ENCODE results near the gene MTA1. TPM values are rescaled to one million over a fixed set of nuclear protein-coding genes. Genes with fewer than 3 reads are reported as not detected.

The MTA1 gene
- total and polyA plus RNA-seq, 7 experiments from 2014 or later = 2.8 to 132 (median 117) TPM

DNA sequence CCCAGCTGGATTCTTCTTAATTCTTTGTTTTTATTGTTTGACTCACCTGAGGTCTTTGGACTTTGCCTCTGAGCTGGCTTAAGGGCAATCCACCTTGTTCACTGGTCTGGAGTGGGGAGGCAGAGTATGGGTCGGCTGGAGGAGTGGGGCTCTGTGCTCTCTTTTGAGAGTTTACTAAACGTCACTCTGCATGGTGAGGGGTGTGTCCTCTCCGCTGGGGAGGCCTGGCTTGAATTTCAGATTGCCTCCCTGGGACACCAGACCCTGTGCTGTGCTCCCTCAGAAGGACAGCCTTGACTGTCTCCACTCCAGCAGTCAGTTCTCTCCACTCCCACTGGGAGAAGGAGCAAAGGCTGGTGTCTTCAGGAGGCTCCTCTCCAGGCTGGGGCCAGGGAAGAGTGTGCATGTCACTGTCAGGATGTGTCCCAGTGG is 1.9 kb upstream of the MTA1 start:
- Mint-ChIP-seq H3K4me1 (peaks cover 11 to 45% (median 26%) of the 10 kb centered on the region in 7 donors), H3K36me3 (no peaks in the 10 kb centered on the region), H3K27me3 (peaks cover 0 to 12% (median 6%) of the 10 kb centered on the region in 5 donors), H3K9me3 (no peaks in the 10 kb centered on the region), H3K4me3 (peak overlapping the region in 7 of 10 donors; percentile 10 to 84 (median 49)), H3K27ac (peak overlapping the region in 2 of 9 donors; percentile 14 to 51)
- Histone ChIP-seq H3K4me3 (ENCODE audit: low read length) (no peak overlapping the region), H3K4me1 (ENCODE audit: control insufficient read depth in 2 of 2, insufficient read depth in 2 of 2, low read length in 2 of 2) (peaks cover 17 to 23% of the 10 kb centered on the region in 2 donors), H3K27ac (ENCODE audit: low read depth, low read length) (no peak overlapping the region), H3K27me3 (ENCODE audit: control insufficient read depth in 2 of 2, insufficient read depth in 2 of 2, low read length in 2 of 2) (peaks cover 0 to 6% of the 10 kb centered on the region in 2 donors), H3K36me3 (ENCODE audit: control insufficient read depth in 2 of 3, insufficient read depth in 3 of 3, low read length in 3 of 3) (no peaks in the 10 kb centered on the region), H3K9me3 (ENCODE audit: control insufficient read depth in 2 of 3, low read length in 3 of 3) (no peaks in the 10 kb centered on the region)
- no peak for DNase-seq
- CTCF ChIA-PET = no interaction called here
- POLR2A ChIA-PET = interaction anchor here (0.6 to 1.2 kb wide), 2 partner anchors 14 to 18 kb away, joined by 3 read pairs; no protein-coding TSS in a partner anchor
- intact Hi-C loops (cut with micrococcal nuclease) = loop anchor here (5.0 to 10.0 kb wide), 2 partner anchors 103 to 115 kb away; partner anchors contain the start of genes BRF1 (in 1 of the 2) and PACS2 (in 1 of the 2)
- no peak for ATAC-seq

- H3K36me3 ChIP-seq (ENCODE audit: control insufficient read depth in 2 of 3, insufficient read depth in 3 of 3, low read length in 3 of 3) = no peaks in the 10 kb centered on the region
- ChIA-PET POLR2A (interaction anchor here (1.2 kb wide), 1 partner anchor 15 kb away, joined by 3 read pairs; no protein-coding TSS in a partner anchor), CTCF (no interaction called here)
- H3K27me3 ChIP-seq (ENCODE audit: control insufficient read depth in 2 of 2, insufficient read depth in 2 of 2, low read length in 2 of 2) = peaks cover 0 to 3% of the 10 kb centered on the region in 2 donors
- H3K4me3 Mint-ChIP-seq = peak overlapping the region; percentile 42 to 84 (median 68)
- intact Hi-C loops (cut with micrococcal nuclease) = loop anchor here (1.0 to 10.0 kb wide), 4 partner anchors 20 to 116 kb away; partner anchors contain the start of genes BRF1 (in 1 of the 2), CRIP2 (in 1 of the 2), PACS2 (in 1 of the 2) and TEX22 (in 1 of the 2)
- H3K4me1 Mint-ChIP-seq = peaks cover 15 to 44% (median 27%) of the 10 kb centered on the region in 7 donors
- DNase-seq (no peak), ATAC-seq (no peak)
- peaks cover 17 to 23% of the 10 kb centered on the region in 2 donors for H3K4me1 ChIP-seq (ENCODE audit: control insufficient read depth in 2 of 2, insufficient read depth in 2 of 2, low read length in 2 of 2)
- peaks cover 0 to 4% (median 0%) of the 10 kb centered on the region in 5 donors for H3K27me3 Mint-ChIP-seq
- H3K27ac ChIP-seq (ENCODE audit: low read depth, low read length) = peak overlapping the region; percentile 70
- H3K4me3 ChIP-seq (ENCODE audit: low read length) = peak overlapping the region; percentile 65
- no peaks in the 10 kb centered on the region for H3K9me3 Mint-ChIP-seq
- peak overlapping the region in 6 of 9 donors; percentile 26 to 84 (median 53) for H3K27ac Mint-ChIP-seq
- peaks cover 0 to under 1% (median 0%) of the 10 kb centered on the region in 5 donors for H3K36me3 Mint-ChIP-seq
- H3K9me3 ChIP-seq (ENCODE audit: control insufficient read depth in 2 of 3, low read length in 3 of 3) = no peaks in the 10 kb centered on the region
Measured at GRCh38 chr14:105418269-105419194, 1.1 kb upstream of the MTA1 start.

DNA sequence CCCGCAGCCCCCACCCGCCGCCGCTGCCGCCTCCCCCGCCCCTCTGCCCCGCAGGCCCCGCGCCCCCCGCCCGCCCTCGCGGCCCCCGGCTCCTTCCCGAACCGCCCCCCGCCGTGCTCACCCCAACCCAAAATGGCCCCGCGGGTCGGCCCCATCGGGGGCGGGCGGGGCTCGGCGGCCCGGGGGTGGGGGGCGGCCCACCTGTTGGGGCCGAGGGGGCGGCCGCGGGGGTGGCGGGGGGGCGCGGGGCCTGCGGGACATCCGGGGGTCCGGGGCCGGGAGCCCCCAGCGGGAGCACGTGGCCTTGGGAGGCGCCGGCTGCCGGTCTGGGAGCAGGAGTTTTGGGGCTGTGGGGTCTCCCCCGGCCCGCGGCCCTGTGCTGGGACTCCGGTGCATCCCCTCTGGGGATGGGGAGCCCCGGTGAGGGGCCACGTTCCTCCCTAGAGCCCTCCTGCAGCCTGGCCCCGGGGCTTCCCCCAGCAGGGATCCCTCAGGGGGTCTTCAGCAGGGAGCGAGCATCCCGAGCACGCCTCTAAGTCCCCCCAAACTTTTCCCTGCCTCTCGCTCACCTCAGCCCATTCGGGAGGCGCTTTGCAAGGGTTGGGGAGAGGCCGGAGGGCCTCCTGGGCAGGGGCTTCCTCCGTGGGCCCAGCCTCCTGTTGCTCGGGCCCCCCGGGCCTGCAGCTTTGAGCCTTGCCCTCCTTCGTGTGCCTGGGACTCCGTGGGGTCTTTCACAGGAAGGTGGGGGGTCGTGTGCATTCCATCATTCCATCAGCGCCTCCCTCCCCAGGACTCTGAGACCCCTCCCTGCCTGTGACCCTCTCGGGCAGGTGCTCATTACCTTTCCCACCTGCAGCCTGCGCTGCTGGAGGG is 710 bp downstream of the MTA1 start:
- H3K27me3 ChIP-seq (ENCODE audit: control insufficient read depth in 2 of 2, insufficient read depth in 2 of 2, low read length in 2 of 2) = no peaks in the 10 kb centered on the region
- H3K4me1 ChIP-seq (ENCODE audit: control insufficient read depth in 2 of 2, insufficient read depth in 2 of 2, low read length in 2 of 2) = peaks cover 17 to 21% of the 10 kb centered on the region in 2 donors
- no peak for ATAC-seq
- H3K27ac ChIP-seq (ENCODE audit: low read depth, low read length) = peak overlapping the region; percentile 71
- Mint-ChIP-seq H3K9me3 (no peaks in the 10 kb centered on the region), H3K27me3 (no peaks in the 10 kb centered on the region), H3K4me3 (peak overlapping the region; percentile 69 to 93 (median 85)), H3K27ac (peak overlapping the region; percentile 59 to 94 (median 80)), H3K4me1 (peaks cover 15 to 43% (median 27%) of the 10 kb centered on the region in 7 donors), H3K36me3 (peaks cover 0 to 3% (median 0%) of the 10 kb centered on the region in 5 donors)
- peaks cover 0 to 4% (median 0%) of the 10 kb centered on the region in 3 experiments for H3K36me3 ChIP-seq (ENCODE audit: control insufficient read depth in 2 of 3, insufficient read depth in 3 of 3, low read length in 3 of 3)
- peak overlapping the region; percentile 62 for H3K4me3 ChIP-seq (ENCODE audit: low read length)
- H3K9me3 ChIP-seq (ENCODE audit: control insufficient read depth in 2 of 3, low read length in 3 of 3) = no peaks in the 10 kb centered on the region
- intact Hi-C loops (cut with micrococcal nuclease) = no loop called here
- DNase-seq = no peak
- CTCF ChIA-PET = no interaction called here
- POLR2A ChIA-PET = interaction anchor here (1.3 kb wide), 1 partner anchor 71 kb away, joined by 3 read pairs; no protein-coding TSS in a partner anchor

DNA sequence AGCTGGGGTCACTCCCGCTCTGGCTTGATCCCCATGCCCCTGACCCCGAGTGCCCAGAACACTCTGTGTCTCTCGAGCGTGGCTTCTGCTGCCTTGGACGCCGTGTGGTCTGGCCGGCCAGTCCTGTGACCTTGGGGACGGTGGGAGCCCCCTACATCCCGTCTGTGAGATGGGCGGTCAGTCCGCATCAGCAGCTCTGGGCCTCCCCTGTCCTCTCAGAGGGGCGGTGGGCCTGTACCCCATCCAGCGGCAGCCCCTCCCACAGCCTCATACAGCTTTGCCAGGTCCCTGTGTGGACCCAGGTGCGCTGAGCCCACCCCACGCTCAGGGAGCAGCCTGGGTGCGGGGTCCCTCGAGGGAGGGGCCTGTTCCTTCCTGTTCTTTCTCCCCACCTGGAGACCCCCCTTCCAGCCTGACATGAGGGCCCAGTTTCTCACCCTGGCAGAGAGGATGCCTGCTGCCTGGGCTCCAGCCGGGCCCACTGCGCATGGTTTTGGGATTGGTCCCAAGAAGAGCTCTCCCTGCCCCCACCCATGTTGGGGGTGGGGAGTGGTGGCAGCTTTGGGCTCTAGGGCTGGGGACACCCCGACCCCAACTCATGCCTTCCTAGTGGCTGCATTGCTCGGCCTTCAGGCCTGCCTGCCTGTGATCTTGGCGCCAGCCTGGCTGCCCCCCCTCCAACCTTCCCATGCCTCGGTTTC is 1.5 kb downstream of the MTA1 start:
- H3K4me3 Mint-ChIP-seq = peak overlapping the region; percentile 69 to 93 (median 85)
- H3K27ac Mint-ChIP-seq = peak overlapping the region; percentile 59 to 94 (median 80)
- no peaks in the 10 kb centered on the region for H3K9me3 Mint-ChIP-seq
- Histone ChIP-seq H3K4me3 (ENCODE audit: low read length) (peak overlapping the region; percentile 62), H3K27ac (ENCODE audit: low read depth, low read length) (peak overlapping the region; percentile 71), H3K9me3 (ENCODE audit: control insufficient read depth in 2 of 3, low read length in 3 of 3) (no peaks in the 10 kb centered on the region), H3K36me3 (ENCODE audit: control insufficient read depth in 2 of 3, insufficient read depth in 3 of 3, low read length in 3 of 3) (peaks cover 0 to 8% (median 0%) of the 10 kb centered on the region in 3 experiments), H3K27me3 (ENCODE audit: control insufficient read depth in 2 of 2, insufficient read depth in 2 of 2, low read length in 2 of 2) (no peaks in the 10 kb centered on the region), H3K4me1 (ENCODE audit: control insufficient read depth in 2 of 2, insufficient read depth in 2 of 2, low read length in 2 of 2) (peaks cover 17 to 18% of the 10 kb centered on the region in 2 donors)
- CTCF ChIA-PET = no interaction called here
- peaks cover 0 to 3% (median 0%) of the 10 kb centered on the region in 5 donors for H3K36me3 Mint-ChIP-seq
- no peak for DNase-seq
- POLR2A ChIA-PET = interaction anchor here (1.0 to 1.3 kb wide), 2 partner anchors 17 to 71 kb away, joined by 3 read pairs; no protein-coding TSS in a partner anchor
- intact Hi-C loops (cut with micrococcal nuclease) = no loop called here
- no peak for ATAC-seq
- peaks cover 14 to 39% (median 24%) of the 10 kb centered on the region in 7 donors for H3K4me1 Mint-ChIP-seq
- no peaks in the 10 kb centered on the region for H3K27me3 Mint-ChIP-seq

DNA sequence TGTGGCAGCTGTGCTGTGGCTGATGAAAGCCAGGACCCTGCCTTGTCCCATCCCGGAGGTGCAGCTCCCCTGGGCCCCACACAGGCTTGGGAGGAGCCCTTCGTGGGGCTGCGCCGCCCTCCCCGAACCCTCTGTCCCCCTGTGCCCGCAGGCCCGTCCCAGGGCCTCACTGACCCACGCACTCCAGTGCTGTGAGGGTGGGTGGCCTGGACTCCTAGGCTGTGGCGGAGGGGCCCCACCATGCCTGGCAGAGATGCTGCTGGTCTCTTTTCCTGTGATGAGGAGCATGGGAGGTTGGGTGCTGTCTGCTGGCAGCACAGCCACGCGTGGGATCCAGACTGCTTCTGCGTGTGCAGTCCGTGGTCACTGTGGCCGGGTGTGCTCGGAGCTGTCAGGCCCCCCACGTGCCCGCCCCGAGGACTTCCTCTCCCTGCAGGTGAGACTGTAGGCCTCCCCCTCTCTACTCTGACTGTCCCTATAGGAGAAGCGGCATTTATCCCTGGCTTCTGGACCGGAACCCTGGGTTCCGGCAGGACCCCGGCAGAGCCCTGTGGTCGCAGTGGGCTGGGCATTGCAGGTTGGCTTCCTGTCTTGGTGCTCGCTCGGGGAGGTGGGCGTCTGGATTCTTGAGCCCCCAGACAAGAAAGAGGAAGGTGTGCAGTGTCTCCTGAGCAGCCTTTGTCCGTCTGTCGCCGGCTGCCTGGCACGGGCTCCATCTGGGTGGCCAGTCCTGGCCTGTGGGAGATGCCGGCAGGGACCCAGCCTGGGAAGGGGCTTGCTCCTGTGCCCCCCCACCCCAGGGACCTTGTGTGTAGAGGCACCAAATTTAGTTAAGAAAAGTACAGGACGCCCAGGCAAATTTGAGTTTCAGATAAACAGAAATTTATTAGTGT is 2.3 kb downstream of the MTA1 start:
- Histone ChIP-seq H3K4me1 (ENCODE audit: control insufficient read depth in 2 of 2, insufficient read depth in 2 of 2, low read length in 2 of 2) (peaks cover 17 to 18% of the 10 kb centered on the region in 2 donors), H3K36me3 (ENCODE audit: control insufficient read depth in 2 of 3, insufficient read depth in 3 of 3, low read length in 3 of 3) (peaks cover 0 to 16% (median 0%) of the 10 kb centered on the region in 3 experiments), H3K27ac (ENCODE audit: low read depth, low read length) (peak overlapping the region; percentile 71), H3K9me3 (ENCODE audit: control insufficient read depth in 2 of 3, low read length in 3 of 3) (no peaks in the 10 kb centered on the region), H3K4me3 (ENCODE audit: low read length) (no peak overlapping the region), H3K27me3 (ENCODE audit: control insufficient read depth in 2 of 2, insufficient read depth in 2 of 2, low read length in 2 of 2) (no peaks in the 10 kb centered on the region)
- CTCF ChIA-PET = no interaction called here
- Mint-ChIP-seq H3K4me3 (peak overlapping the region; percentile 56 to 93 (median 83)), H3K36me3 (peaks cover 0 to 11% (median 6%) of the 10 kb centered on the region in 5 donors), H3K27ac (peak overlapping the region in 8 of 9 donors; percentile 67 to 94 (median 86)), H3K27me3 (no peaks in the 10 kb centered on the region), H3K9me3 (peaks cover 0 to 2% (median 0%) of the 10 kb centered on the region in 11 donors), H3K4me1 (peaks cover 13 to 40% (median 24%) of the 10 kb centered on the region in 7 donors)
- DNase-seq (no peak), ATAC-seq (peak; percentile 25)
- intact Hi-C loops (cut with micrococcal nuclease) = no loop called here
- POLR2A ChIA-PET = interaction anchor here (1.0 to 1.3 kb wide), 2 partner anchors 18 to 70 kb away, joined by 3 read pairs; no protein-coding TSS in a partner anchor
